HG02852 (cell line): ENCODE data around the gene VARS1.

ENCODE experiments used
- ATAC-seq: cut with Tn5 transposase; IDR thresholded peaks from one replicate; pipeline ENCODE4 v1.9.1; 2021; ENCODE audit warnings: mild to moderate bottlenecking, moderate library complexity; ENCODE audit not compliant: unreplicated experiment

The VARS1 gene

GRCh38 chr6:31749301-31750036, 46.1 kb downstream of the VARS1 start:
- no peak for ATAC-seq
